HUES64 (cell line): ENCODE measurements around the gene ZNF10.

Experiments
- H3K27ac ChIP-seq: 2 replicates; pipeline ENCODE4 v1.7.0; 2013; ENCODE audit warnings: low read depth, low read length, inconsistent platforms
- H3K27me3 ChIP-seq: 2 replicates; pipeline ENCODE4 v1.6.1; 2013; ENCODE audit warnings: mild to moderate bottlenecking, low read length; ENCODE audit not compliant: insufficient read depth
- H3K36me3 ChIP-seq: 2 replicates; pipeline ENCODE4 v1.6.1; 2013; ENCODE audit warnings: mild to moderate bottlenecking, low read length; ENCODE audit not compliant: insufficient read depth
- H3K4me1 ChIP-seq: 2 replicates; pipeline ENCODE4 v1.6.1; 2013; ENCODE audit warnings: mild to moderate bottlenecking, low read length, moderate library complexity; ENCODE audit not compliant: insufficient read depth
- H3K4me3 ChIP-seq: 2 replicates; pipeline ENCODE4 v1.5.1; 2013; ENCODE audit warnings: mild to moderate bottlenecking, low read length, moderate library complexity
- H3K9ac ChIP-seq: 2 replicates; pipeline ENCODE4 v1.6.1; 2013; ENCODE audit warnings: mild to moderate bottlenecking, low read depth, low read length
- H3K9me3 ChIP-seq: 2 replicates; pipeline ENCODE4 v1.6.1; 2013; ENCODE audit warnings: low read depth, low read length; ENCODE audit not compliant: insufficient read depth
- WGBS: fragments of 150-250, 120-280 bp; methylation state at CpG from one replicate; pipeline ENCODE4 v1.1.7; 2013; ENCODE audit warnings: missing lambda C conversion rate; 5-methylcytosine and 5-hydroxymethylcytosine counted together

Gene ZNF10

GRCh38 chr12:133130808-133131128 is 341 bp downstream of the ZNF10 start:
- Histone ChIP-seq H3K9me3 (peaks cover 72% of the 10 kb centered on the region), H3K36me3 (peaks cover 69% of the 10 kb centered on the region), H3K27me3 (no peaks in the 10 kb centered on the region), H3K4me1 (peaks cover 5% of the 10 kb centered on the region; the same call in 1 of the 2 replicates), H3K4me3 (peak overlapping the region; percentile 99), H3K9ac (peak overlapping the region; percentile 97), H3K27ac (peak overlapping the region; percentile 95)
- WGBS = under 1% methylated on average over 13 of the region's 17 CpGs

- no peak overlapping the region for H3K9ac ChIP-seq
- 93% methylated on average over 2 of the region's 2 CpGs for WGBS
These were observed 5.3 kb downstream of the ZNF10 start for GRCh38 chr12:133135747-133136146.

DNA sequence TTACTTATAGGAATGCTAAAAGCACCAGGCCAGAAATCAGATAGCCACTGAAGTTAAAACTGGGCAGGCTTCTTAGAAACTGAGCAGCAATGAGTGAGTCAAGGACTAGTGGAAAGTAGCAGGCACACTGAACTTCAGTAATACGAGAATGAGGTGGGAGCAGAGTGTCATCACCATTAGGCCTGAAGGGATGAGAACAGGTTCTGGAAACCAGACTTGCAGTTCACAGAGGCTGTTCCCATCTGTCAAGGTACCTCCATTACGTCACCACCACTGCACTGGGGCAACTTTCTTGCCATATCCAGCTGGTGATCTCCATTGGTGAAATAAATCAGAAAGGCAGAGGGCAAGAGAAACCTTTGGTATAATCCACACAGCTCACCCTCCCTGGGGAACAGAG is 15.6 kb downstream of the ZNF10 start:
- Histone ChIP-seq H3K4me1 (no peaks in the 10 kb centered on the region), H3K9ac (no peak overlapping the region), H3K27ac (no peak overlapping the region), H3K36me3 (peaks cover 82% of the 10 kb centered on the region), H3K4me3 (no peak overlapping the region), H3K9me3 (peaks cover 81% of the 10 kb centered on the region), H3K27me3 (no peaks in the 10 kb centered on the region)
- 94% methylated on average over 2 of the region's 2 CpGs for WGBS

More at GRCh38 chr12:133135747-133136146, 5.3 kb downstream of the ZNF10 start:
- H3K27ac ChIP-seq = no peak overlapping the region
- peaks cover 5% of the 10 kb centered on the region; the same call in 1 of the 2 replicates for H3K4me1 ChIP-seq
- no peak overlapping the region for H3K4me3 ChIP-seq
- peaks cover 89% of the 10 kb centered on the region for H3K36me3 ChIP-seq
- H3K27me3 ChIP-seq = no peaks in the 10 kb centered on the region
- peaks cover 90% of the 10 kb centered on the region for H3K9me3 ChIP-seq

DNA sequence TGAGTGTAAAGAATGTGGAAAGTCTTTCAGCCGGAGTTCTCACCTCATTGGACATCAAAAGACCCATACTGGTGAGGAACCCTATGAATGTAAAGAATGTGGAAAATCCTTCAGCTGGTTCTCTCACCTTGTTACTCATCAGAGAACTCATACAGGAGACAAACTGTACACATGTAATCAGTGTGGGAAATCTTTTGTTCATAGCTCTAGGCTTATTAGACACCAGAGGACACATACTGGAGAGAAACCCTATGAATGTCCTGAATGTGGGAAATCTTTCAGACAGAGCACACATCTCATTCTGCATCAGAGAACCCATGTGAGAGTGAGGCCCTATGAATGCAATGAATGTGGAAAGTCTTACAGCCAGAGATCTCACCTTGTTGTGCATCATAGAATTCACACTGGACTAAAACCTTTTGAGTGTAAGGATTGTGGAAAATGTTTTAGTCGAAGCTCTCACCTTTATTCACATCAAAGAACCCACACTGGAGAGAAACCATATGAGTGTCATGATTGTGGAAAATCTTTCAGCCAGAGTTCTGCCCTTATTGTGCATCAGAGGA is 25.8 kb downstream of the ZNF10 start:
- no peaks in the 10 kb centered on the region for H3K27me3 ChIP-seq
- H3K9me3 ChIP-seq = peaks cover 91% of the 10 kb centered on the region
- no peak overlapping the region for H3K9ac ChIP-seq
- WGBS = 100% methylated on average over 1 of the region's 2 CpGs
- no peaks in the 10 kb centered on the region for H3K4me1 ChIP-seq
- no peak overlapping the region for H3K4me3 ChIP-seq
- H3K27ac ChIP-seq = no peak overlapping the region
- H3K36me3 ChIP-seq = peaks cover 79% of the 10 kb centered on the region

GRCh38 chr12:133165776-133166175 is 35.3 kb downstream of the ZNF10 start:
- Histone ChIP-seq H3K9me3 (peaks cover 77% of the 10 kb centered on the region), H3K36me3 (no peaks in the 10 kb centered on the region)

GRCh38 chr12:133172491-133172890 is 42.1 kb downstream of the ZNF10 start:
- H3K36me3 ChIP-seq = no peaks in the 10 kb centered on the region
- no peak overlapping the region for H3K27ac ChIP-seq
- H3K4me1 ChIP-seq = no peaks in the 10 kb centered on the region
- WGBS = 96% methylated on average over 1 of the region's 1 CpG
- peaks cover 88% of the 10 kb centered on the region for H3K9me3 ChIP-seq
- no peak overlapping the region for H3K9ac ChIP-seq
- no peak overlapping the region for H3K4me3 ChIP-seq
- H3K27me3 ChIP-seq = no peaks in the 10 kb centered on the region

More at GRCh38 chr12:133165776-133166175, 35.3 kb downstream of the ZNF10 start:
- Histone ChIP-seq H3K27ac (no peak overlapping the region), H3K9ac (no peak overlapping the region), H3K4me3 (no peak overlapping the region), H3K27me3 (no peaks in the 10 kb centered on the region), H3K4me1 (no peaks in the 10 kb centered on the region)
- 90% methylated on average over 3 of the region's 3 CpGs for WGBS

DNA sequence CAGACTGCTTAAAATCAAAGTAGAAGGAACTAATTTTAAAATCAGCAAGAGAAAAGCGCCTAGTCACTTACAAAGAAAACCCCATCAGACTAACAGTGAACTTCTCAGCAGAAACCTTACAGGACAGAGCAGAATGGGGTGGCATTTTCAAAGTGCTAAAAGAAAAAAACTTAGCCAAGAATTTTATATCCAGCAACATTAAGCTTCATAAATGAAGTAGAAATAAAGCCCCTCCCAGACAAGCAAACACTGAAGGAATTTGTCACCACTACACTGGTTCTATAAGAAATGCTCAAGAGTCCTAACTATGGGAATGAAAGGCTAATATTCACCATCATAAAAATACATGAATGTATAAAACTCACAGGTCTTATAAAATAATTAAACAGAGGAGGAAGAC is 44.5 kb downstream of the ZNF10 start:
- Histone ChIP-seq H3K4me1 (no peaks in the 10 kb centered on the region), H3K27me3 (no peaks in the 10 kb centered on the region), H3K9ac (no peak overlapping the region), H3K27ac (no peak overlapping the region), H3K36me3 (no peaks in the 10 kb centered on the region), H3K9me3 (peaks cover 82% of the 10 kb centered on the region), H3K4me3 (no peak overlapping the region)
- 63% methylated on average over 1 of the region's 1 CpG for WGBS

GRCh38 chr12:133180669-133181068 is 50.2 kb downstream of the ZNF10 start:
- no peak overlapping the region for H3K9ac ChIP-seq
- peaks cover 76% of the 10 kb centered on the region for H3K9me3 ChIP-seq
- WGBS = 93% methylated on average over 6 of the region's 8 CpGs
- H3K27ac ChIP-seq = no peak overlapping the region
- H3K27me3 ChIP-seq = no peaks in the 10 kb centered on the region
- peak overlapping the region; percentile 96 for H3K4me3 ChIP-seq
- H3K36me3 ChIP-seq = peaks cover 34% of the 10 kb centered on the region
- H3K4me1 ChIP-seq = no peaks in the 10 kb centered on the region

DNA sequence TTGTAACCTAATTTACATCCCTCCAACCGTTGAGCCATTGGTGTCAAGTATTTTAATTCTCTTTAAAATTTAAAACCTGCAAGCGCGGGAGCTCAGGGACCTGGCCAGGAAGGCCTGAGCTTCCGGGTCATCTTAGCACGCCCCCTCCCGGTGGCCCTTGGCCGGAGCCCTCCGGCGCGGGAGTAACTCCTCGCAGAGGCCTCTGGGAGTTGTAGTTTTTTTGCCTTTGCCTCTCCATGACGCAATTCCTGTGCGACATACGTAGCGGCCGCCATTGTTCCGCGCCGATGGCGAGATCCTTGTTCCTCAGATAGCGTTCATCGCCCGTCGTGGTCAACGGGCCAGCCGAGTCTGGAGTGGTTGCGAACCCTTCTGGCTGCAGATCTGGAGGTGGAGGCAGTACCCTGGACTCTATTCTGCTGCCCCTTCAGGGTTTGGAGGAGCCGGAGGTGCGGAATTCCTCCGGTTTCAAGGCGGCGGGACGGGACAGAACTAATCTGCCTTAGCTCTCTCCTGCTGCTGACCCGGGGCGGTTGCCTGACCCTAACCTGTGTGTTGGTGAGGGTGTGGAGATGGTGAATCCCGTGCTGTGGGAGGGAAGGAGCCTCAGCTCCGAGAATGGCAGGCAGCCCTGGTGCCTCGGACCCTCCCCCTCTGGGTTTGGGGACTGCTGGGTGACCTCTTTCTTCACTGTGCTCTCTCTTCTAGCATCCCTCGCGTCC is 51.0 kb downstream of the ZNF10 start, which contains the start of gene ZNF268:
Gene ZNF268 (plus strand): TSS at position 258 of the 722 bp plus-strand sequence. CDS start 503 bp downstream, outside the sequence.
- no peaks in the 10 kb centered on the region for H3K4me1 ChIP-seq
- peak within 1 kb of the TSS; percentile 79 for H3K27ac ChIP-seq
- H3K9ac ChIP-seq = peak within 1 kb of the TSS; percentile 94
- H3K9me3 ChIP-seq = peaks cover 74% of the 10 kb centered on the region
- H3K4me3 ChIP-seq = peak within 1 kb of the TSS; percentile 96
- H3K36me3 ChIP-seq = peaks cover 42% of the 10 kb centered on the region
- under 1% methylated on average over 40 of the region's 40 CpGs for WGBS
- H3K27me3 ChIP-seq = no peaks in the 10 kb centered on the region

DNA sequence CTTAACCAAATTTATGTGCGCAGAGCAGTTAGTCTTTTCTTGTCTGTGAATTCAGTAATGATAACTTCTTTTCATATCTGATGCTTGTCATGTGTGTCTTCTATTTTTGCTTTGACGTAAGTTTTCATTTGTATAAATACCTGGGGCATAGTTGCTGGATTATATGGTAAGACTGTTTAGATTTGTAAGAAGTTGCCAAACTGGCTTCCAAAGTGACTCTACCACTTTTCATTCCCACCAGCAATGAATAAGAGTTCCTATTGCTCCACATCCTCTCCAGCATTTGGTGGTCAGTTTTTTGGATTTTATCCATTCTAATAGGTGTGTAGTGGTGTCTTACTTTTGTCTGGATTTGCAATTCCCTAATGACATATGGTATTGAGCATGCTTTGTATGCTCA is 59.7 kb downstream of the ZNF10 start:
- 86% methylated on average over 1 of the region's 2 CpGs for whole genome bisulfite sequencing
- H3K36me3 ChIP-seq = peaks cover 100% of the 10 kb centered on the region
- peaks cover 96% of the 10 kb centered on the region for H3K9me3 ChIP-seq
- H3K4me1 ChIP-seq = no peaks in the 10 kb centered on the region
- H3K9ac ChIP-seq = no peak overlapping the region
- no peak overlapping the region for H3K27ac ChIP-seq
- no peak overlapping the region for H3K4me3 ChIP-seq
- no peaks in the 10 kb centered on the region for H3K27me3 ChIP-seq

GRCh38 chr12:133192847-133193246 is 62.4 kb downstream of the ZNF10 start:
- H3K9ac ChIP-seq = no peak overlapping the region
- H3K4me3 ChIP-seq = no peak overlapping the region
- H3K9me3 ChIP-seq = peaks cover 86% of the 10 kb centered on the region
- H3K4me1 ChIP-seq = no peaks in the 10 kb centered on the region
- 94% methylated on average over 5 of the region's 5 CpGs for WGBS
- no peak overlapping the region for H3K27ac ChIP-seq
- no peaks in the 10 kb centered on the region for H3K27me3 ChIP-seq
- peaks cover 87% of the 10 kb centered on the region for H3K36me3 ChIP-seq
